HG02571 (cell line): ENCODE measurements around the gene CCDC106.

ENCODE experiments used
- ATAC-seq: cut with Tn5 transposase; IDR thresholded peaks from one replicate; pipeline ENCODE4 v1.9.1; 2021; ENCODE audit warnings: mild to moderate bottlenecking, moderate library complexity; ENCODE audit not compliant: unreplicated experiment

Gene CCDC106

DNA sequence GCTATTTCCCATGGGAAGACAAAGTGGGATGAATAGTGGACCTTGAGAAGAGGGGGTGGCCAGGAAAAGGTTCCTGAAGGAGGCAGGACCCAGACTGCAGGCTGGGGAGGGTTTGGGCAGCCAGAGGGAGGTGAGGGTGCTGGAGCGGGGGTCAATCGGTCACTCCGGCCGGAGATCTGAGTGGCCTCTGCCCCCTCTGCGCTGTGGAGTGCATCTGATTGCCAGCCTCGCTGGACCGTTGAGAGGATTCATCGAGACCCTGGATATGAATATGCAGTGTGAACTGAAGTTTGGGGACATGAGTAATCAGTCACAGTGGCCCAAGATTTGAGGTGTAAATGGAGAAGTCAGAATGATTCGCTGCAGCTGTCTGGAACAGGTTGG lies 12.7 kb upstream of the CCDC106 start:
- no peak for ATAC-seq

DNA sequence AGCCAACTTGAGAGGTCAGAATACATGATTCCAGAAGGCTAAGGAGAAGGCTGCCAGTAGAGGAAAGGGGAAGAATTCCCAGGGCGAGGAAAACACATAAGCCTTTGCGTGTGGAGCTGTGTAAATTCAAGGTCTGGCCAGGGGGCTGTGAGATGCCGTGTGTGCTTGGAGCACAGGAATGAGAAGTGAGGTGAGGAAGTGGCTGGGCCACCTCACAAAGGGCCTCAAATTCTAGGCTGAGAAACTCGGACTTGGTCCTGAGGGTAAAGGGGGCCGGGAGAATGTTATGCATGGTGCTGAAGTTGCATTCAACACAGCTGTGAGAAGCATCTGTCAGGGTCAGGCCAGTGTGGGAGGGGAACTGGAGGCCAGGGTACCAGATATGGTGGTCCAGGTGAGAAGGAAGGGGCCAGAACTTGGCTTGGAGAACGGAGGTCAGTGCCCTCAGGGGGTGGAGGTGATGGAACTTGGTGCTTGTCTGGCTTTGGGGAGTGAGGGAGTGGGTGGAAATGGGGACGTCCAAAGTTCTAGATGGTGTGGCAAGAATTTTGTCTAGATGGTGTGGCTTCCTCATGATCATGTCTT lies 12.1 kb upstream of the CCDC106 start:
- ATAC-seq: no peak

DNA sequence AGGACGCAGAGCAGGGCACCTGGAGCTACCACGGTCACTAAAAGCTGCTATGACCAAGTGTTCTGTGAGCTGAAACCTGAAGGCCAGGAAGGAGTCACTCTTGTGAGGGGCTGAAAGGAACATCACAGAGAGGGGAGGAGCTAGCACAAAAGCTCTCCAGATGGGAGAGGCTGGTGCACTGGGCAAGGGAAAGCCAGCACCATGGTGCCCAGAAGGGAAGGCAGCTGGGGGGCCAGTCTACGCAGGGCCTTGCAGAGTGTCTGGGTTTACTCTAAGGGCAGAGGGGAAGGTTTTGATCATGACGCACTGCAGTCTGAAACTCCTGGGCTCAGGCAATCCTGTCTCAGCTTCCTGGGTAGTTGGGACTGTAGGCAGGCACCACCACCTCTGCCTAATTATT lies 11.3 kb upstream of the CCDC106 start:
- ATAC-seq: no peak

DNA sequence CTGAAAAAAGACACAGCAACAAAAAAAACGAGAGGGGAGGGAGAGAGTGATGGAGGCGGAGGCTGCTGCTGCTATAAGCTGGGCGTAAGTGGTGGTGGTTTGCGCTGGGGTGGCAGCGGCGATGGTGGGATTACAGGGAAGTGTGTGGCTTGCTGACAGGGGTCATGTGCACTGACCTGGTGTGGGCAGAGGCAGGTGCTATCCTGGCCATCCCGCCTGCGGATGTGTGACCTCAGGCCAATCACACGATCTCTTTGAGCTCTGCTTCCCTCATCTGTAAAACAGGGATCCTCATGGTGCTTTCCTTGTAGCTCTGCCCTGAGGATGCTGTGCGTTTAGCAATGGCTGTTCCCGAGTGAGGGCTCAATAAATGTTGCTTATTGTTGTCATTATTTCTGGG lies 10.5 kb upstream of the CCDC106 start:
- ATAC-seq: no peak

DNA sequence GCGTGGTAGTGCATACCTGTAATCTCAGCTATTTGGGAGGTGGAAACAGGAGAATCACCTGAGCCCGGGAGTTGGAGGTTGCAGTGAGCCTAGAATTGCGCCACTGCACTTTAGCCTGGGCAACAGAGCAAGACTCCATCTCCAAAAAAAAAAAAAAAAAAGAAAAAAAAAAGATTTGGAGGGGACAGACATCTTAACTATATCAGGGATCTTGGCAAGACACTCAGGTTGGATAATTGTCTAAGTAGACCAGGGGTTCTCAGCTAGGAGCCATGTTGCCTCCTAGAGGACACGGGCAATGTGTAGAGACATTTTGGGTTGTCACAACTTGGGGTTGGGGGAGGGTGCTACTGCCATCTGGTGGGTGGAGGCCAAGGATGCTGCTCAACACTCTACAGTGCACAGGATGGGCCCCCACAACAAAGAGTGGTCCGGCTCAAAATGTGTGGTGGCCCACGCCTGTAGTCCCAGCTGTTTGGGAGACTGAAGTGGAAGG lies 9.1 kb upstream of the CCDC106 start:
- no peak for ATAC-seq

DNA sequence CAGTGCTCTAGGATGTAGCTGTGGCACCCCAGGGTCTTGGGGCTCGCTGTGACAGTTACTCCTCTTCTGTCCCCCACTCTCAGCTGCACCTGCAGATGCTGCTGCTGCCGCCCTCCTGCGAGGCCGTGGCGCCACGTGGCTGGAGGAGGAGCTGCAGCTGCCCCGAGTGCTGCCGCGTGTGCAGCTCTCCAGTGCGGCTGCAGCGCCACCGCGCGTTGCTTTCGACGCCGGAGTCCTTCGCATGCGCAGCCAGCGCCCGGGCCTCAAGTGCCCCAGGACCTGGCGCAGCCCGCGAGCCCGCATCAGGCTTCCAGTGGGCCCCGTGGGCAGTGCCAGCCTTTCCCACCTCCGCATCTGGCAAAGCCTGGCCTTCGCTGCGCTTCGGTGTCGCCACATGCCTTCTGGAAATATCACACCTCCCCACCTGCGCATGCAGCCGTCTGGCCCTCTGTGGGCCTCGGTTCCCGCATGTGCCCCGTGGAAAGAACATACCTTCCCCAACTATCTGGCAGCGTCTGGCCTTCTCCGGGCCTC lies 7.9 kb upstream of the CCDC106 start:
- no peak for ATAC-seq

DNA sequence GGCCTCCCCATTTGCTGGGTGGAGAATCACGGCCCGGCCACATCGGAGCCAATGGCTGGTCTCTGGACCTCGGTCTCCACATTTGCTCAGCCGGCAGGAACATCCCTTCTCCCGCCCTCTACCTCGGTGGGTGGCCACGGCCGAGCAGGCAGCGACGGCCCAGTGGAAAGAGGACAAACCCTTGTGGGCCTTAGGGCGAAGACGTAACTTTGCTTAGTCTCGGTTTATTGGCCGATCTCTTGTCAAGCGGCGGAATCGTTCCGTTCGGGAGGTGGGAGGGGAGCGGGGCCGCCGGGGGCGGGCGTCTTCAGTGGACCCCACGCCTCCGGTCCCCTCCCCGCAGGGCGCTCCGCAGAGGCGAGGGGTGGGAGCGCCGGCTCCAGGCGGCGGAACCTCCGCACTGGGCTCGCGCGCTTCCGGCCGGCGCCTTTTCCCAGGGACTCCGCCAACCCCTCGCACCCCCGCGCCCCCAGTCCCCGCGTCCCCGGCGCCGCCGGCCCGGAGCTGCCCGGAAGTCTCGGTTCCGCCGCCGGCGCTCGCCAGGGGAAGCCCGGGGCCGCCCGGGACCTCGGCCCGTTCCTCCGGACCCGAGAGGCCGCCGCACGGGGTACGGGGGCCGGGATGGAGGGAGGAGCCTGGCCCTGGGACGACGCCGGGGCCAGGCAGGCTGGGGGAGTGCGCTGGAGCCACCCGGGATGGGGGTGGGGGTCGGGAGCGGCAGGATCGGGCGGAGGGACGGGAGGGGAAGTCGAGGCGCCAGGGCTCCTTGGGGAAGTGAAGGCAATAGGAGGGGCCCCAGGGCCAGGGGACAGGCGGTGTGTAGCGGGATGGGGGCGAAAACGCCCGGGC lies 7.2 kb upstream of the CCDC106 start, which contains the start of gene ZNF580:
ZNF580 (plus strand) TSS at position 426 of the 849 bp plus-strand sequence. CDS start 1,507 bp downstream, outside the sequence.
- ATAC-seq: peak; percentile 32

DNA sequence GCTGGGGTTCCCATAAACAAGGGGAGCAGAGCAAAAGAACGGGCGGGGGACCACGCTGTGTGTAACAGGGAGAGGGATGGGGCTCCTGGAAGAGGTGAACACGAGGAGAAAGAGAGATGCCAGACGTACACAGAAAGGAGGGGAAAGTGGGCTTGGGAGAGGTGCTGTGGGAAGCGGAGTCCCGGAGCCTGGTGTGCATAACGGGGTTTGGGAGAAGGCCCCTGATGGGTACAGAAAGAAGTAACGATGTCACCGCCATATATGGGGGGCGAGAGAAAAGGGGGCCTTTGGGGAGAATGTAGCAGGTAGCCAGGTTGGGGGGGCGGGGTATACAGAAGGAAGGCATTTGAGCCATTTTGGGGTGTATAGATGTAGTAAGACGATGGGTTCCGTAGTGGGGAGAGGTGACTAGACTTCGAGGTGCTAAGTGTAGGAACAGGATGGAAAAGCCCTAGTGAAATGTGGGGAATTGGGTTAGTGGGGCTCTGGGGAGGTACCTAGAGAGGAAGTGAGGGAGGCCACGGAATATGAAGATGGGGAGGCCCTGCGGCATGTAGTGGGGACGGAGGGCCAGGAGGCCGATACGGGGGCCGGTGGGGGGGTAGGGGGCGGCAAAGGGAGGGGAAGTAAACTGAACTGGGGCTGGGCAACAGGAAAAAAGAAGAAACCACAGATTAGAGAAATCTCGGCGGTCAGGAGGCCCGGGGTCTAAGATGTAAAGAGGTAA lies 6.4 kb upstream of the CCDC106 start:
- no peak for ATAC-seq

DNA sequence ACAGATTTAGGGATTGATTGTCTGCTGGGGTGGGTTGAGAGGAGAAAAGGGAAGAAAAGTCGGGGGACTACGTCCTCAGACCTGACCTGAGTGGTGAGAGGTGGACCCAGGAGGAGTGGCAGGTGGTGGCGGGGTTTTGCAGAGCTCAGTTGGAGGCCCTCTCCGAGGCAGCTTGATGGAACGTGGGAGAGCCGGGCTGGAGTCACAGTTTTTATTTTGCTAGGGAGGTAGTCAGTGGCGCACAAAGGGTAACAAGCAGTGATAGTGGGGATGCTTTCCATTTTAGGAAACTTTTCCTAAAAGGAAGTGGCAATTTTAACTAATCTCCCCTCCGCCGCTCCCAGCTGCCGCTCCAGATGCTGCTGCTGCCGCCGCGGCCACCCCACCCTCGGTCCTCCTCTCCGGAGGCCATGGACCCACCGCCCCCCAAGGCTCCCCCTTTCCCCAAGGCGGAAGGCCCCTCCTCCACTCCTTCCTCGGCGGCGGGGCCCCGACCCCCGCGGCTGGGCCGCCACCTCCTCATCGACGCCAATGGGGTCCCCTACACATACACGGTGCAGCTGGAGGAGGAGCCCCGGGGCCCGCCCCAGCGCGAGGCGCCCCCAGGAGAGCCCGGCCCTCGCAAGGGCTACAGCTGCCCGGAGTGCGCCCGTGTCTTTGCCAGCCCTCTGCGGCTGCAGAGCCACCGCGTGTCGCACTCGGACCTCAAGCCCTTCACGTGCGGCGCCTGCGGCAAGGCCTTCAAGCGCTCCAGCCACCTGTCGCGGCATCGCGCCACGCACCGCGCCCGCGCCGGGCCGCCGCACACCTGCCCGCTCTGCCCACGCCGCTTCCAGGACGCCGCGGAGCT lies 5.6 kb upstream of the CCDC106 start:
- no peak for ATAC-seq

DNA sequence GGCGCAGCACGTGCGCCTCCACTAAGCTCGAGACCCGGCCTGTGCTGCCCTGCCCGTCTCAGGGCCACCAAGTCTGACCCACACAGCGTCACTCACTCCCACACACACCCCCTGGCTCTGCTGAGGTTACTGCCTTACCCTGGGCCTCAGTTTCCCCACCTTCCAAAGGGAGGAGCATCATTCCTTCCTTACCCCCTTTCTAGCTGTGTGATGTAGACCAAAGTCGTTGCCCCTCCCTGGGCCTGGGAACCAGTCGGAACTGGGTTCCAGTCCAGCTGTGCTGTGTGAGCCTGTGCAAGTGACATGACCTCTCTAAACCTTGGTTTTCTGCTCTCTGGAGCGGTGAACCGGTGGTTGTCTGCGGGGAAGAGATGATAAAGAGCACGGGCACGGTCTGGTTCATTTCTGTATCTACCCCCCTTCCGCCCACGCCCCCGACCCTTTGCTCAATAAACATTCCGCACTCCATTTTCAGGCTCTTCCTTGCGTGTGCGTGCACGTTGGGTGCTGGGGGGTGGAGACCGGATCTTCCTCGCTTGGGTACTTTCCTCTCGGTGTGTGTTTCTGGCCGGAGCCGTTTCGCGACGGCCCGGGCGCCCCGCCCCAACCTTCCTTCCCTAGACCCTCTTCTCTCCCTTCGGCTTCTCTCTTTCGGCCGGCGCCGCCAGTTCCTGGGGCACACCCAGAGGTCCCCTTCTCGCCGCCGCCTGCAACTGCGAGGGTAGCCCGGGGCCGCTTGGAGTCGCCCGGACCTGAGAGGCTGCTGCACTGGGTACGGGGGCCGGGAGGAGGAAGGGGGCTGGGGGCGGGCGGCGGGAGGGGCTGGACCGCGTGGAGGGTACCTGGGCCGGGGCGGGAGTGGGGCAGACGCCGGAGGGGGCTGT lies 4.8 kb upstream of the CCDC106 start, which contains the start of gene ZNF581:
ZNF581 (plus strand) TSS at position 647 of the 884 bp plus-strand sequence. CDS start 923 bp downstream, outside the sequence.
- ATAC-seq: no peak

DNA sequence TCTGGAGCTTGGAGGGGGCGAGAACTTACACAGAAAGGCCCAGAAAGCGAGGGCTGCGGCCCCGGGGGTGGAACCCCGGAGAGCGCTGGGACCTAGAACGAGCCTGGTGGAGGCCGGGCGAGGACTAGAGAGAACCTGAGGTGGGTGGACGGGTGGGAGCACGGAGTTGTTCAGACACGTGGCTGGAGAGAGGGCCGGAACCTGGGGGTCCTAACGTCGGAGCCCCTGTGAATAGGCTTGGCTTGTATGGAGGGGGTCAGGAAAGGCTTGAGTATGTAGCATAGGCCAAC lies 4.2 kb upstream of the CCDC106 start:
- ATAC-seq: no peak

DNA sequence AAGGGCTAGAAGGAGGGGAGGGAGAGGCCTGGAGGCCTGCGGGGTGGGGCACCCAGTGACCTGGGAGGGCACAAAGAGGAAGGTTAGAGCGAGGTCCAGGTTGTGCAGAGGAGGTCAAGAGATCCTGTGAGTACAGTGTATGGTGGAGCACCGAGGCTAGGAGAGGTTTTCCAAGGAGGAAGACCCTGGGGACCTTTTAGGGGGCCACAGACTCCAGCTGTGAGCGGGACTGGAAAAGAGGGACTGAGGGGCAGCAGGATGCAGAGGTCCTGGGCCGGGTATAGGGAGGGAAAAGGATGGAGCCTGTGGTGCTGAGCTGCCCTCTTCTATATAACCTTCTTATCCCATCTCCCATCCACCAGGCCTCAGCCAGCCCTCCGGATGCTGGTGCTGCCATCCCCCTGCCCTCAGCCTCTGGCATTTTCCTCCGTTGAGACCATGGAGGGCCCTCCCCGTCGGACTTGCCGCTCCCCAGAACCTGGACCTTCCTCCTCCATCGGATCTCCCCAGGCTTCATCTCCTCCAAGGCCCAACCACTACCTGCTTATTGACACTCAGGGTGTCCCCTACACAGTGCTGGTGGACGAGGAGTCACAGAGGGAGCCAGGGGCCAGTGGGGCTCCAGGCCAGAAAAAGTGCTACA lies 3.7 kb upstream of the CCDC106 start:
- ATAC-seq: no peak

DNA sequence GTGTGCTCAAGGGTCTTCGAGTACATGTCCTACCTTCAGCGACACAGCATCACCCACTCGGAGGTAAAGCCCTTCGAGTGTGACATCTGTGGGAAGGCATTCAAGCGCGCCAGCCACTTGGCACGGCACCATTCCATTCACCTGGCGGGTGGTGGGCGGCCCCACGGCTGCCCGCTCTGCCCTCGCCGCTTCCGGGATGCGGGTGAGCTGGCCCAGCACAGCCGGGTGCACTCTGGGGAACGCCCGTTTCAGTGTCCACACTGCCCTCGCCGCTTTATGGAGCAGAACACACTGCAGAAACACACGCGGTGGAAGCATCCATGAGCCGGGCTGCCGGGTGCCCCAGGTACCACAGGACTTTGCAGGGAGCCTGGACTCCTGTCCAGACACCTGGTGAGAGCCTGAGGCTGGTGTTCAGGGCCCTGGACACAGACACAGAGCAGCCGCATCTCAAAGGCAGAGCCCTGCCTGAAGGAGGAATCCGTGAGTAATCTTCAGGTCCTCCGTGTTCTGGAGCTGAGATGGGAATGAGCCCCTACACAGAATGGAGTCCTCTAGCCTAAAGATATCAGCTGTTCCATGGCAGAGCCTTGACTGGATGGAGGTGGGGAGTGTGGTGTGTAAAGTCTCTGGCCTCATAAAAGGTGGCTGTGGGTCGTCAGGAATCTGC lies 3.0 kb upstream of the CCDC106 start:
- ATAC-seq: no peak

DNA sequence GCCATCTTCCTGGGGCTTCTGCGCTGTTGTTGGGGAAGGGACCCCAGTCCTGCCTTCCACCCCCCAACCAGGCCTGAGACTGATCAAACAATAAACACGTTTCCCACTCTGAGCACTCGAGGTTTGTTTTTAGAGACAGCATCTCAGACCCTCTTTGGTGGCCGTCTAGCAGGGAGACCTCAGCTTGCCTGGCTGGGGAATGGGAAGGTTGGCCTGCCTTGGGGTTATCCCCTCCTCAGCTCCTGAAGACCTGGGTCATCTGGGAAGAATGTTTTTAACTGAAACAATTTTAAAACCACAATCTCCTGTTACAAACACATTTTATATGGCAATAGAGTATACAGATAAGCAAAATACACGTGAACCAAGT lies 2.5 kb upstream of the CCDC106 start:
- ATAC-seq: no peak

DNA sequence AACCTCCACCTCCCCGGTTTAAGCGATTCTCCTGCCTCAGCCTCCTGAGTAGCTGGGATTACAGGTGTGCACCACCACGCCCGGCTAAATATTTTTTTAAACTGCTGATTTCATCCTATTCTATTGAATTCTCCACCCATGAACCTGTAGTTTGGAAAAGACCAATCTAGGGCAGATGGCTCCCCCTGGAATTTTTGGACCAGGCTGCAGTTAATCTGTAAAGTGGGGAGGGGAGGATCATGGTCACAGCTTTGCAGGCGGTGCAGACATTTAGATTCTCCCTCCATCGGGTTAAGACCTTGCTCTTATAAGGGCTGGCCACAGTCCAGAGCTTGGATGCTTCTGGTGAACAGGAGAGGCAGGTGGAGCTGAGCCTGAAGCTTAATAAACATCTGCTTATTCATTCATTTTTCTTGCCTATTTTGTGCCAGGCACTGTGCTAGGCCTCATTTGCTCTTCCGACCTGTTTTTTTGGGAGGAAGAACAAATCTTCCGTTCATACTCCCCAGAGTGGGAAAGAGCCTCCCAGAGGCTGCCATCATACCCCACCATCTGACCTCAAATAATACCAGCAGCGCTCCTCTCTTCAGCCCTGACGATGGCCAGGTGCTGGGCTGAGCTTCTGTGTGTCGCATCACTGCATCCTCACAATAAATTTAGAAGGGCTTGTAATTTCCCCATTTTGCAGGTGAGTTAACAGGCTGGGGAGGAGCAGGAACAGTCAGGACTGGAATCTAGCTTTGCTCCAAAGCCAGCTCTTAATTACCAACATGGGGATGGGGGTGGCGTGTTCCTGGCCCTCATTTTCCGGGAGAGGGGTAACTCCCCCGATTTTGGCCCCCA lies 902 bp upstream of the CCDC106 start:
- ATAC-seq: no peak

DNA sequence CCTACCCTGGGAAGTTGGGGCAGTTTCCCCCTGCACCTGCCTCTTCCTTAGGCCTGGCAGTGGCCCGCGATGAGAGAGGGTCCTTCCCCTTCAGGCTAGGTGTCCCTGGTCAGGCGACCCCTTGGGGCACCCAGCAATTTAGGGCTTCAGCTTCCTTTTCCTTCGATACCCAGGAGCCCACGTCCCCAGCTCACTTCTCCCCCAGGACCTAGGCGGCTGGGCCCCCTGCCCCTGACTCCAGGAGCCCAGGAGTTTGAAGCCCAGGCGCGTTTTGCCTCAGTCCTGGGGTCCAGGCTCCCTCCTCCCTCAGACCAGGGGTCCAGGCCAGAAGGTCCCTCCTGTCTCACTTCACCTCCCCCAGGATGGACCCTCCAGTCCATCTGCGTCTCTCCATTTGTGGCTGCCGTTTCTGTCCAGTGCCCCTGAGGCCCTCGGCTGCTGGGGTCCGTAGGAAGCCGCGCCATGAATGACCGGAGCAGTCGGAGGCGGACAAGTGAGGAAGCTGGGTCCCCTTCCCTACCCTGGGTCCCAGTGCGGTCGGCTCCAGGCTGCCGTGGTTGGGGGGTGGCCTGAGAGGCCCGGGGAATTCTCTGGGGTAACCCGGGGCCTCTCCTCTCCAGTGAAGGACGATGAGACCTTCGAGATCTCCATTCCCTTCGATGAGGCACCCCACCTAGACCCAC lies 714 bp downstream of the CCDC106 start:
- no peak for ATAC-seq
